HG03558 (cell line): Measurements from ENCODE around the gene EFCAB14.
A peak's percentile ranks its signal among the peaks of the same experiment; 100 is the strongest.
"Not testable (repeated sequence)": the region's sequence is repeated elsewhere in the genome, so short reads cannot be mapped to it uniquely, and the experiment has no call there.

Source experiments
- ATAC-seq: cut with Tn5 transposase; IDR thresholded peaks from one replicate; pipeline ENCODE4 v1.9.1; 2021; ENCODE audit warnings: moderate number of reproducible peaks; ENCODE audit not compliant: unreplicated experiment; ENCODE audit errors: extremely low read depth

The EFCAB14 gene, protein sequence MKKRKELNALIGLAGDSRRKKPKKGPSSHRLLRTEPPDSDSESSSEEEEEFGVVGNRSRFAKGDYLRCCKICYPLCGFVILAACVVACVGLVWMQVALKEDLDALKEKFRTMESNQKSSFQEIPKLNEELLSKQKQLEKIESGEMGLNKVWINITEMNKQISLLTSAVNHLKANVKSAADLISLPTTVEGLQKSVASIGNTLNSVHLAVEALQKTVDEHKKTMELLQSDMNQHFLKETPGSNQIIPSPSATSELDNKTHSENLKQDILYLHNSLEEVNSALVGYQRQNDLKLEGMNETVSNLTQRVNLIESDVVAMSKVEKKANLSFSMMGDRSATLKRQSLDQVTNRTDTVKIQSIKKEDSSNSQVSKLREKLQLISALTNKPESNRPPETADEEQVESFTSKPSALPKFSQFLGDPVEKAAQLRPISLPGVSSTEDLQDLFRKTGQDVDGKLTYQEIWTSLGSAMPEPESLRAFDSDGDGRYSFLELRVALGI

DNA sequence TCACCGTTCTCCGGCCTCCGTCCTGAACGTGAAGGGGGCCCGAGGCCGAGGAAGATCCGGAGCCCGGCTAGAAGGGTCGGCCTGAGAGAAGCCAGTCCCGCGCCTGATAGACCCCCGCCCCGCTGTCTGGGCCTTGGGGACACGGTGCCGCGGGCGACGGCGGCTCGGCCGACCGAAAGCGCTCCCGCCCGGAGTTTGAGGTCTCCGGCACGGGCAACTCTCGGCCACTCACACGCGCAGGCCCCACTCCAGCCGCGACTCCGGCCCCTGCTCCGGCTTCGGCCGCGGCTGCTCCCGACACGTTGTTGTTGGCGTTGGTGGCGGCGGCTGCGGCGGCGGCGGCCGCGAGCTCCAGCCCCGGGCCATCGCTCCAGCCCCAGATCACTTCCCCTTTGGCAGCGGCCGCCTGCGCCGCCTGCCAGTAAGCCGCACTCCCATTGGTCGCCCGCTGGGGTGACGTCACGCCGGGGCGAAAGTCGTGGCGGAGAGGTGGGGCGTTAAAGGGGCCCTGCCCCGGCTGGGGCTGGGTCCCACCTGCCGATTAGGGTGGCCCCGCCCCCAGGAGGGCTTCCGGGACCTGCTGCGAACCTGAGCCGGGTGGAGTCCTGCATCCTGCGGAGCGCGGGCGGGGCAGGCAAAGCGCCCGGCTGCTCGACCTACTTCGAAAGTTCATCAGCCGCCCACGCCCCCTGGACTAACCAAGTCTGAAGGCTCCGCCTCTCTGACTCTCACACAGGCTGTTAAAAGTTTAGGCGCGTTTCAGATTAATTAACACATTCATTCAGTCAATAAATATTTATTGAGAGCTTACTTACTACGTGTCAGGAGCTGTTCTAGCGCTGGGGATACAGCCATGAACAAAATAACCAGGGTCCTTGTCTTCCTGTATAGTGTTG lies at the start of gene EFCAB14:
Gene EFCAB14, minus strand, starts transcription at position 388 of the 896 bp plus-strand sequence. CDS start 1,027 bp downstream, outside the sequence.
- peak; percentile 92 for ATAC-seq

GRCh38 chr1:46768445-46768844 lies 49.5 kb upstream of the EFCAB14 start:
- no peak for ATAC-seq

GRCh38 chr1:46767649-46768282 lies 48.9 kb upstream of the EFCAB14 start:
- ATAC-seq: no peak

DNA sequence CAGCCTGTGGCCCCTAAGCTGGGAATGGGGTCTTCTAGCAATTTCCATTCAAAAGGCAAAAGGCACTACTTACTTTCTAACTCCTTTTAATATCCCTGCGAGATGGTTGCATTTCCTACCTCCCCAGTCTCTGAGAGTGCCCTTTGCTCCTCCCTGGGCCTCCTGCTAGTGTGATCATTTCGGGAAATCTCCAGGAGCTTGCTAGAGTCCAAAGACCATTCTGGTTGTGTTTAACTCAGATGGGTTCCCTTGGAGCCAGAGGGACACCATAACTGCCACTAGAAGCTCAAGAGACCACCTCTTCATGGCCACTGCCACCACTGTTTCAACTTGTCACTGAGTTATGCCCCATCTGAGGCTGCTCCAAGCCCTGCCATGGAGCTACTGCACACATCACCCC lies 45.5 kb upstream of the EFCAB14 start:
- ATAC-seq: no peak

DNA sequence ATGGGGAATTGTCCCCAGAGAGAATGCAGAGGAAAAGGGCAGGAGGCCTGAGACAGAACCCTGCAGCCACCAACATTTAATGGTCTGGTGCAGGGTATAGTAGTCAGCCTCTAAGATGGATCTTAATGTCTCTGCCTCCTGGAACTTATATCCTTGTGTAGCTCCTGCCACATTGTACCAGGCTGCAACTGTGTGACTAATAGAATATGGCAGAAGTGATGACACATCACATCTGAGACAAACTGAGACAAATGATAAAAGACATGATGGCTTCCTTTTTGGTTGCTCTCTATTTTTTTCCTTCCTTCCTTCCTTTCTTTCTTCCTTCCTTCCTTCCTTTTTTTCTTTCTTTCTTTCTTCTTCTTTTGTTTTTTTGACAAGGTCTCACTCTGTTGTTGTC lies 42.8 kb upstream of the EFCAB14 start:
- ATAC-seq: no peak

DNA sequence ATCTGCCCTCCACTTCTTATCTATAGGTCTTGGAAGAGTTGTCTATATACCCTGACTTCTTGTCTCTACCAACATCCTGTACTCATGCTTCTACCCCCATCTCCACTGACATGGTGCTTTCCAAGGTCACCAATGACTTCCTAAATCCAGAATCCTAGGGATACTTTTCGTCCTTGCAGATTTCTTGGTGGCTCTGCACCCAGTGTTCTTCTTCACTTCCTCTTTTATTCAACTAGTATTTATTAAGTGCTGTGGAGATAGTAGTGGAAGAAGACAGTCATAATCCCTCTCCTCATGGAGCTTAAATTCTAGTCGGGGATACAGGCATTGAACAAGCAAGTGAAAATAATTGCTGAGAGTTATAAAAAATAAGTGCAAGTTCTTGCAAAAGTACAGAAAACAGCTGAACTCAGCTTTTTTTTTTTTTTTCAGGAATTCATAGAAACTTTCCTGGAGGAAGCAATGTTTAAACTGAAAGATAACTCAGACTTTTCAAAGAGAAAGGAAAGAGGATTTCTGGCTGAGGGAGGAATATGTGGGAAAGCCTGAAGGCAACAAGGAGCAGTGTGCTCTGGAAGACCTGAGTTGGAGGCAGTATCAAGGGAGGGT lies 41.7 kb upstream of the EFCAB14 start:
- ATAC-seq: no peak

- no peak for ATAC-seq
Observed at GRCh38 chr1:46757956-46758528, 39.1 kb upstream of the EFCAB14 start.

- ATAC-seq: no peak
Observed at GRCh38 chr1:46757247-46757955, 38.5 kb upstream of the EFCAB14 start.

DNA sequence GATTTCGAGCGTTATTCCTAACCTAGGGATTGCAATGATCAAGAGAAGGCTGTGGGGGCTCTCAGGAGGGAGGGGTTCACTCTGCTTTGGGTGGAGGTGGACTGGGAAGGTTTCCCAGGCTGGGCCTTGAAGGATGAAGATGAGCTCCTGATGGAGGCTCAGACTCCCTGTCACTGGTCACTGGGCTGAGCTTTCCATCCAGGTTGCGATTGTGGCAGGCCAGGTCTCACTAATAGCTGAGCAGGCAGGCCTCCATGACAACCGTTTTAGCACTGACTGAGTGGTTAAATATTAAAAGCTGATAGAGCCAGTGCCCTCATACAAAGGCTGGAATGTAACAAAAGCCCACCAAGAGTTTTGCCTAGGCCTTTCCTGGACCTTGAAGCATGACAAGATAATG lies 36.2 kb upstream of the EFCAB14 start:
- no peak for ATAC-seq

DNA sequence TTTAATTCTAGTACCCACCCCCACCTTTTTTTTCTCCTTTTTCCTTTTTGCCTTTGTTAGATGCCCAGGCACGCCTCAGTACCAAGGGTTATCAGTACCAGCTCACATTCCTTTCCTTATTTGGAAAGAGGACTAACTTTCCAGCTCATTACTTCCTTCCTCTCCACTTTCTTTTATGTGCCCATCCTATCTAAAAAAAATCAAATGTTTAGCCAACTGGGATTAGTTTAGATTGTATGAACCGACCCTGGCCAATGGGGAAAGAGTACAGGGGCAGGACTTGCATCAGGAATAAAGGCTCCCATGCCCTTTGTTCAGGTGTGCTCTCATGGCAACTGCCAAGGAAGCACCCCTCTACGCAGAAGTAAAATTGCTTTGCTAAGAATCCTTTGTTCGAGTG lies 35.8 kb upstream of the EFCAB14 start:
- ATAC-seq: not testable (repeated sequence)

- no peak for ATAC-seq
Observed at GRCh38 chr1:46753985-46754384, 35.1 kb upstream of the EFCAB14 start.

GRCh38 chr1:46749921-46750404 lies 31.0 kb upstream of the EFCAB14 start:
- no peak for ATAC-seq

DNA sequence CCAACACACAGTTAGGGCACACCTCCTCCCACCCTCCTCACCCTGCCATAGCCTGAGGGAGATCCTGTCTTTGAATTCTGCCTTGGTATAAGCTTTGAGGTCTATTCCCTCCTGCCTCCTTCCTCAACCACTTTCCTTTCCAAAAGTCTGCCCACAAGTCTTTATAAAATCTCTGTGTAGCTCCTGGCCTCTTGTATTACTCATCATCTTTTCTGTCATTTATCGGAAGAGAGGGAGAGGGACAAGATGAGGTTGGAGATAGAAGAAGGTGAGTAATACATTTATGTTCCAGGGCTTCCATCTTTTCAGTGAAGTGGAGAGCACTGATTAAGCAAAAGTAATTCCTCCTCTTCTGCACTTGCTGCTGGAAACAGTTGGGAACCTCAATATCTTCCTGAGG lies 30.5 kb upstream of the EFCAB14 start:
- no peak for ATAC-seq

GRCh38 chr1:46747683-46748288 lies 28.9 kb upstream of the EFCAB14 start:
- ATAC-seq: no peak

GRCh38 chr1:46742069-46742468 lies 23.2 kb upstream of the EFCAB14 start:
- ATAC-seq: no peak

GRCh38 chr1:46735708-46736324 lies 16.9 kb upstream of the EFCAB14 start:
- no peak for ATAC-seq

GRCh38 chr1:46728327-46728873 lies 9.5 kb upstream of the EFCAB14 start:
- not testable (repeated sequence) for ATAC-seq

DNA sequence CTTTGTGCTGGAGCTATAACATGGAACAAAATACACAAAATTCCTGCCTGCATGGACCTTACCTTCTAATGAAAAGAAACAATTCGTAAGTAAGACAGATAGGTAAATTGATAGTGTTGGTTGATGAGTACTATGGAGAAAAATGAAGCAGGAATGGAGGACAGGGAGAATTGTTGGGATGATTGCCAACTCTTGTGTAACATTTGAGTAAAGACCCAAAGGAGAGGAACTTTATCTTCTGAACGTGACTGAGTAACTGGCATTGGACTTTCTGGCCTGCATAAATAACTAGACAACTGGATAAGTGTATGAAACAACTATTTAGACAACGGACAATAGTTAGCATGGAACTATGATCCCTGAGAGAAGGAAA lies 6.8 kb upstream of the EFCAB14 start:
- ATAC-seq: no peak
